Activated naive CD4-positive, alpha-beta T cell treated with anti-CD3 and anti-CD28 coated beads, Interleukin-2, amount 50 U/mL, for 24 hours (primary cell): ENCODE results near the gene IRF9.

Experiments
- H3K27ac Mint-ChIP-seq: one replicate; pipeline ENCODE4 v1.8.0; 2021; ENCODE audit warnings: mild to moderate bottlenecking, mixed read lengths
- H3K27me3 Mint-ChIP-seq: one replicate; pipeline ENCODE4 v1.8.0; 2021; ENCODE audit warnings: mixed read lengths
- H3K36me3 Mint-ChIP-seq: one replicate; pipeline ENCODE4 v1.8.0; 2021; ENCODE audit warnings: mixed read lengths
- H3K4me1 Mint-ChIP-seq: one replicate; pipeline ENCODE4 v1.8.0; 2021; ENCODE audit warnings: mixed read lengths
- H3K4me3 Mint-ChIP-seq: one replicate; pipeline ENCODE4 v1.8.0; 2021; ENCODE audit warnings: mild to moderate bottlenecking, mixed read lengths
- H3K9me3 Mint-ChIP-seq: one replicate; pipeline ENCODE4 v1.8.0; 2021; ENCODE audit warnings: mixed read lengths

The IRF9 gene

GRCh38 chr14:24139272-24139934, 21.7 kb upstream of the IRF9 start:
- peak overlapping the region; percentile 15 for H3K27ac Mint-ChIP-seq
- H3K9me3 Mint-ChIP-seq, result no peaks in the 10 kb centered on the region
- H3K4me3 Mint-ChIP-seq, result peak overlapping the region; percentile 89
- H3K27me3 Mint-ChIP-seq, result no peaks in the 10 kb centered on the region
- peaks cover 69% of the 10 kb centered on the region for H3K4me1 Mint-ChIP-seq
- peaks cover 21% of the 10 kb centered on the region for H3K36me3 Mint-ChIP-seq

GRCh38 chr14:24141097-24141880, 19.8 kb upstream of the IRF9 start, which contains the start of gene EMC9:
EMC9 (minus strand) TSS chr14:24141591; CDS start chr14:24141304, 287 bp downstream.
- Mint-ChIP-seq H3K27me3 (no peaks in the 10 kb centered on the region), H3K36me3 (peaks cover 24% of the 10 kb centered on the region), H3K4me1 (peaks cover 75% of the 10 kb centered on the region), H3K9me3 (no peaks in the 10 kb centered on the region), H3K4me3 (peak within 1 kb of the TSS; percentile 89), H3K27ac (peak within 1 kb of the TSS; percentile 78)

- peak overlapping the region; percentile 65 for H3K27ac Mint-ChIP-seq
- H3K4me1 Mint-ChIP-seq, result peaks cover 63% of the 10 kb centered on the region
- no peaks in the 10 kb centered on the region for H3K9me3 Mint-ChIP-seq
- peaks cover 15% of the 10 kb centered on the region for H3K36me3 Mint-ChIP-seq
- H3K4me3 Mint-ChIP-seq, result no peak overlapping the region
- H3K27me3 Mint-ChIP-seq, result no peaks in the 10 kb centered on the region
Observed at GRCh38 chr14:24143511-24143910, 17.6 kb upstream of the IRF9 start.

GRCh38 chr14:24144451-24144850, 16.6 kb upstream of the IRF9 start:
- Mint-ChIP-seq H3K27ac (peak overlapping the region; percentile 89), H3K4me1 (peaks cover 63% of the 10 kb centered on the region), H3K27me3 (no peaks in the 10 kb centered on the region), H3K4me3 (peak overlapping the region; percentile 68), H3K9me3 (no peaks in the 10 kb centered on the region), H3K36me3 (peaks cover 8% of the 10 kb centered on the region)

GRCh38 chr14:24145219-24145618, 15.8 kb upstream of the IRF9 start:
- no peaks in the 10 kb centered on the region for H3K27me3 Mint-ChIP-seq
- H3K4me1 Mint-ChIP-seq, result peaks cover 63% of the 10 kb centered on the region
- peak overlapping the region; percentile 99 for H3K4me3 Mint-ChIP-seq
- H3K9me3 Mint-ChIP-seq, result no peaks in the 10 kb centered on the region
- H3K27ac Mint-ChIP-seq, result peak overlapping the region; percentile 98
- H3K36me3 Mint-ChIP-seq, result peaks cover 7% of the 10 kb centered on the region

GRCh38 chr14:24145690-24146452, 15.2 kb upstream of the IRF9 start:
- no peaks in the 10 kb centered on the region for H3K27me3 Mint-ChIP-seq
- peaks cover 10% of the 10 kb centered on the region for H3K36me3 Mint-ChIP-seq
- H3K4me1 Mint-ChIP-seq, result peaks cover 66% of the 10 kb centered on the region
- no peaks in the 10 kb centered on the region for H3K9me3 Mint-ChIP-seq
- H3K4me3 Mint-ChIP-seq, result peak overlapping the region; percentile 99
- H3K27ac Mint-ChIP-seq, result peak overlapping the region; percentile 98

- Mint-ChIP-seq H3K36me3 (peaks cover 10% of the 10 kb centered on the region), H3K27me3 (no peaks in the 10 kb centered on the region), H3K27ac (peak within 1 kb of the TSS; percentile 98), H3K4me3 (peak within 1 kb of the TSS; percentile 99), H3K9me3 (no peaks in the 10 kb centered on the region), H3K4me1 (peaks cover 66% of the 10 kb centered on the region)
Observed at GRCh38 chr14:24146453-24146977, 14.6 kb upstream of the IRF9 start, which contains the start of gene PSME2. PSME2 (minus strand) TSS chr14:24146610; CDS start chr14:24146581, 29 bp downstream.

GRCh38 chr14:24146978-24147760, 13.9 kb upstream of the IRF9 start, which contains the start of gene RNF31:
RNF31 (plus strand) TSS chr14:24147498; CDS start chr14:24147699, 201 bp downstream.
- Mint-ChIP-seq H3K36me3 (peaks cover 12% of the 10 kb centered on the region), H3K27ac (peak within 1 kb of the TSS; percentile 98)

GRCh38 chr14:24147761-24148428, 13.2 kb upstream of the IRF9 start:
- peaks cover 12% of the 10 kb centered on the region for H3K36me3 Mint-ChIP-seq
- peaks cover 56% of the 10 kb centered on the region for H3K4me1 Mint-ChIP-seq
- H3K27ac Mint-ChIP-seq, result peak overlapping the region; percentile 70
- H3K9me3 Mint-ChIP-seq, result no peaks in the 10 kb centered on the region
- no peaks in the 10 kb centered on the region for H3K27me3 Mint-ChIP-seq
- peak overlapping the region; percentile 99 for H3K4me3 Mint-ChIP-seq

More at GRCh38 chr14:24146978-24147760, 13.9 kb upstream of the IRF9 start, which contains the start of gene RNF31:
- Mint-ChIP-seq H3K4me1 (peaks cover 61% of the 10 kb centered on the region), H3K27me3 (no peaks in the 10 kb centered on the region), H3K4me3 (peak within 1 kb of the TSS; percentile 99), H3K9me3 (no peaks in the 10 kb centered on the region)

GRCh38 chr14:24149302-24149969, 11.6 kb upstream of the IRF9 start:
- no peaks in the 10 kb centered on the region for H3K27me3 Mint-ChIP-seq
- H3K36me3 Mint-ChIP-seq, result peaks cover 8% of the 10 kb centered on the region
- no peak overlapping the region for H3K27ac Mint-ChIP-seq
- H3K9me3 Mint-ChIP-seq, result no peaks in the 10 kb centered on the region
- peak overlapping the region; percentile 99 for H3K4me3 Mint-ChIP-seq
- H3K4me1 Mint-ChIP-seq, result peaks cover 43% of the 10 kb centered on the region

- peaks cover 8% of the 10 kb centered on the region for H3K36me3 Mint-ChIP-seq
- H3K27me3 Mint-ChIP-seq, result no peaks in the 10 kb centered on the region
- H3K4me3 Mint-ChIP-seq, result no peak overlapping the region
- peaks cover 38% of the 10 kb centered on the region for H3K4me1 Mint-ChIP-seq
- H3K27ac Mint-ChIP-seq, result no peak overlapping the region
- no peaks in the 10 kb centered on the region for H3K9me3 Mint-ChIP-seq
Observed at GRCh38 chr14:24150061-24150460, 11.0 kb upstream of the IRF9 start.

- peak overlapping the region; percentile 19 for H3K4me3 Mint-ChIP-seq
- peaks cover 9% of the 10 kb centered on the region for H3K36me3 Mint-ChIP-seq
- no peak overlapping the region for H3K27ac Mint-ChIP-seq
- H3K27me3 Mint-ChIP-seq, result no peaks in the 10 kb centered on the region
- H3K9me3 Mint-ChIP-seq, result no peaks in the 10 kb centered on the region
- H3K4me1 Mint-ChIP-seq, result peaks cover 33% of the 10 kb centered on the region
Observed at GRCh38 chr14:24150567-24150966, 10.5 kb upstream of the IRF9 start.

- Mint-ChIP-seq H3K27me3 (no peaks in the 10 kb centered on the region), H3K36me3 (peaks cover 8% of the 10 kb centered on the region), H3K4me3 (no peak overlapping the region), H3K4me1 (peaks cover 29% of the 10 kb centered on the region), H3K27ac (no peak overlapping the region), H3K9me3 (no peaks in the 10 kb centered on the region)
Observed at GRCh38 chr14:24150993-24151392, 10.1 kb upstream of the IRF9 start.
